IPS DF 4.7 (cell line): ENCODE results near the gene EML4.

ENCODE experiments used
- DNase-seq: peaks from one replicate; pipeline ENCODE4 v3.0.0-alpha.2; 2013; ENCODE audit warnings: low spot score; ENCODE audit errors: extremely low read depth

Gene EML4

GRCh38 chr2:42196070-42196402 lies 26.9 kb downstream of the EML4 start:
- no peak for DNase-seq

- DNase-seq: peak; percentile 22
Measured at GRCh38 chr2:42196403-42197267, 27.5 kb downstream of the EML4 start.

- no peak for DNase-seq
Measured at GRCh38 chr2:42197792-42198191, 28.6 kb downstream of the EML4 start.

GRCh38 chr2:42198466-42198865 lies 29.3 kb downstream of the EML4 start:
- DNase-seq: no peak

GRCh38 chr2:42199002-42199401 lies 29.8 kb downstream of the EML4 start:
- DNase-seq: no peak

GRCh38 chr2:42199626-42200025 lies 30.5 kb downstream of the EML4 start:
- no peak for DNase-seq

- DNase-seq: no peak
Measured at GRCh38 chr2:42200926-42201855, 32.0 kb downstream of the EML4 start.

- no peak for DNase-seq
Measured at GRCh38 chr2:42202634-42203008, 33.5 kb downstream of the EML4 start.

GRCh38 chr2:42203792-42204191 lies 34.6 kb downstream of the EML4 start:
- no peak for DNase-seq

- no peak for DNase-seq
Measured at GRCh38 chr2:42205337-42205736, 36.2 kb downstream of the EML4 start.

GRCh38 chr2:42207826-42208225 lies 38.7 kb downstream of the EML4 start:
- DNase-seq: no peak

GRCh38 chr2:42210203-42210602 lies 41.0 kb downstream of the EML4 start:
- no peak for DNase-seq

GRCh38 chr2:42211291-42211690 lies 42.1 kb downstream of the EML4 start:
- DNase-seq: no peak

- no peak for DNase-seq
Measured at GRCh38 chr2:42214669-42215068, 45.5 kb downstream of the EML4 start.

- DNase-seq: no peak
Measured at GRCh38 chr2:42216694-42217093, 47.5 kb downstream of the EML4 start.

GRCh38 chr2:42217307-42217706 lies 48.2 kb downstream of the EML4 start:
- DNase-seq: no peak

GRCh38 chr2:42217914-42218313 lies 48.8 kb downstream of the EML4 start:
- no peak for DNase-seq

GRCh38 chr2:42218712-42219111 lies 49.6 kb downstream of the EML4 start:
- no peak for DNase-seq

- DNase-seq: no peak
Measured at GRCh38 chr2:42219160-42219559, 50.0 kb downstream of the EML4 start.

GRCh38 chr2:42220566-42220965 lies 51.4 kb downstream of the EML4 start:
- no peak for DNase-seq

GRCh38 chr2:42223067-42223854 lies 54.1 kb downstream of the EML4 start:
- DNase-seq: no peak

- no peak for DNase-seq
Measured at GRCh38 chr2:42223855-42224268, 54.7 kb downstream of the EML4 start.
